Measurements from ENCODE around the gene TEDC2. TPM values are rescaled to one million over a fixed set of nuclear protein-coding genes. Genes with fewer than 3 reads are reported as not detected.
"Not testable (repeated sequence)": the region's sequence is repeated elsewhere in the genome, so short reads cannot be mapped to it uniquely, and the experiment has no call there.

The TEDC2 gene
- total RNA-seq, 4 donors from 2014 or later = 1.8 to 7.0 TPM; not detected in 2

DNA sequence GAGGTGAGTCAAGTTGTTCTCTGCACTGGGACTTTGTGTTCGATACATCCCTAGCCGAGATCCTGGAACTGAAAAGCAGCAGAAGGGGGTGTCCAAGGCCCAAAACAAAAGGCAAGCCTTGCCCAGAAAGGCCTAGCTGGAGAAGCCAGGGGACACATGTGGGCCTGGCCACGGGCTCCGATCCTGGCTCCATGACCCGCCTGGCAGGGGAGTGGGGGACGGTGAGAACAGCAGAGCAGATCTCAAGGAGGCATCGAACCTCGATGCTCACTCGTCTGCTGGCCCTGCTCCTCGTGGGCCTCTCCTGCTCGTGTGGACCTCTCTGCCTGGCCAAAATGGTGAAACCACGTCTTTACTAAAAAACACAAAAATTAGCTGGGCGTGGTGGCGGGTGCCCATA is 21.8 kb upstream of the TEDC2 start:
- no peaks in the 10 kb centered on the region for H3K36me3 ChIP-seq
- no peak for DNase-seq
- TF ChIP-seq CTCF (IDR thresholded peaks at IDR 0.05) = no peak
- TF ChIP-seq POLR2A (IDR thresholded peaks at IDR 0.05) = no peak
- no peak overlapping the region for H3K4me3 ChIP-seq
- H3K4me1 ChIP-seq = no peaks in the 10 kb centered on the region
- intact Hi-C loops (cut with DNase I; ENCODE audit: low total_unique reads) = no loop called here
- no peak overlapping the region for H3K27ac ChIP-seq
- no peaks in the 10 kb centered on the region for H3K9me3 ChIP-seq
- no peaks in the 10 kb centered on the region for H3K27me3 ChIP-seq

- Histone ChIP-seq H3K4me1 (no peaks in the 10 kb centered on the region), H3K4me3 (no peak overlapping the region), H3K27me3 (no peaks in the 10 kb centered on the region), H3K36me3 (no peaks in the 10 kb centered on the region), H3K27ac (no peak overlapping the region), H3K9me3 (no peaks in the 10 kb centered on the region)
- DNase-seq = no peak
- TF ChIP-seq CTCF (IDR thresholded peaks at IDR 0.05) (no peak), POLR2A (IDR thresholded peaks at IDR 0.05) (no peak)
- intact Hi-C loops (cut with DNase I; ENCODE audit: low total_unique reads) = no loop called here
Observed at GRCh38 chr16:2439598-2439997, 20.3 kb upstream of the TEDC2 start.

GRCh38 chr16:2441143-2441804 is 18.6 kb upstream of the TEDC2 start:
- H3K27ac ChIP-seq; DNase-seq; H3K9me3 ChIP-seq; H3K4me3 ChIP-seq; H3K4me1 ChIP-seq; H3K27me3 ChIP-seq; intact Hi-C loops (cut with DNase I; ENCODE audit: low total_unique reads); H3K36me3 ChIP-seq: not testable (repeated sequence)

GRCh38 chr16:2443555-2443954 is 16.4 kb upstream of the TEDC2 start:
- Histone ChIP-seq H3K4me1 (no peaks in the 10 kb centered on the region), H3K27ac (no peak overlapping the region), H3K36me3 (no peaks in the 10 kb centered on the region), H3K27me3 (no peaks in the 10 kb centered on the region), H3K4me3 (no peak overlapping the region), H3K9me3 (no peaks in the 10 kb centered on the region)
- no peak for DNase-seq
- no peak for TF ChIP-seq POLR2A (IDR thresholded peaks at IDR 0.05)
- no peak for TF ChIP-seq CTCF (IDR thresholded peaks at IDR 0.05)
- intact Hi-C loops (cut with DNase I; ENCODE audit: low total_unique reads) = no loop called here

DNA sequence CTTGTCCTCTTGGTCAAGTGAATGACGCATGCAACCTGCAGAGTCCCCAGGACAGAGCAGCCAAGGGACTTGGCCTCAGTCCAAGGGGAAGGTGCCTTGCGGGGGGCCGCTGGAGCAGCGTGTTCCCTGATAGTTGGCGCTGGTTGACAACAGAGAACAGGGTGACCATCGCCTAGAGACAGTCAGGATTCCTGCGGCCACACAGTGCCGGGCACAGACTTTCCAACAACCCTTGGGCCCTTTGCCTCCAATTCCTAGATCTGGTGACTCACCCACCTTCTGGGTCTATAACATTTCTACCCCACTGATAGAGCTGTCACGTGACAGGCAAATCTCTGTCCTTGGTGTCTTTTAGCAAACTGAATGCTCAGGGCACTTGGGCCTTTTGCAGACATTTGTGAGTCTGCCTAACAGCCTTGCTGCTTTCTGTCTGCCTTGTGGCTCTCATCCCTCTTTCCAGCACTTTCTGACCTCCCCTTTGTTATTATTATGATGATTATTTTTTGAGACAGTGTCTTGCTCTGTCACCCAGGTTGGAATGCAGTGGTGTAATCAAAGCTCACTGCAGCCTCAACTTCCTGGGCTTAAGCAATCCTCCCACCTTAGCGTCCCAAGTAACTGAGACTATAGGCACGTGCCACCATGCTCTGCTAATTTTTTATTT is 11.9 kb upstream of the TEDC2 start:
- Histone ChIP-seq H3K4me1 (no peaks in the 10 kb centered on the region), H3K27me3 (no peaks in the 10 kb centered on the region), H3K4me3 (no peak overlapping the region), H3K27ac (no peak overlapping the region), H3K36me3 (no peaks in the 10 kb centered on the region), H3K9me3 (no peaks in the 10 kb centered on the region)
- TF ChIP-seq POLR2A (IDR thresholded peaks at IDR 0.05) = no peak
- no peak for TF ChIP-seq CTCF (IDR thresholded peaks at IDR 0.05)
- intact Hi-C loops (cut with DNase I; ENCODE audit: low total_unique reads) = no loop called here
- no peak for DNase-seq

All from uterus (tissue), 4 donors.